T-helper 1 cell treated with Interleukin-12 subunit alpha and Interleukin-12 subunit beta and Interleukin-4 antibody, amounts not matched to agents 30 μg/mL and 1 μg/mL, for 36 hours (primary cell): Measurements from ENCODE around the gene SLC22A12.
"Not testable (repeated sequence)": the region's sequence is repeated elsewhere in the genome, so short reads cannot be mapped to it uniquely, and the experiment has no call there.

ENCODE experiments used
- H3K27ac Mint-ChIP-seq: one replicate; pipeline ENCODE4 v1.8.0; 2021; ENCODE audit warnings: mild to moderate bottlenecking, mixed read lengths
- H3K27me3 Mint-ChIP-seq: one replicate; pipeline ENCODE4 v1.8.0; 2021; ENCODE audit warnings: low read depth, mixed read lengths
- H3K36me3 Mint-ChIP-seq: one replicate; pipeline ENCODE4 v1.8.0; 2021; ENCODE audit warnings: low read depth, mixed read lengths
- H3K4me1 Mint-ChIP-seq: one replicate; pipeline ENCODE4 v1.8.0; 2021; ENCODE audit warnings: low read depth, mixed read lengths
- H3K4me3 Mint-ChIP-seq: one replicate; pipeline ENCODE4 v1.8.0; 2021; ENCODE audit warnings: mild to moderate bottlenecking, moderate library complexity, mixed read lengths
- H3K9me3 Mint-ChIP-seq: one replicate; pipeline ENCODE4 v1.8.0; 2021; ENCODE audit warnings: mixed read lengths

The SLC22A12 gene

DNA sequence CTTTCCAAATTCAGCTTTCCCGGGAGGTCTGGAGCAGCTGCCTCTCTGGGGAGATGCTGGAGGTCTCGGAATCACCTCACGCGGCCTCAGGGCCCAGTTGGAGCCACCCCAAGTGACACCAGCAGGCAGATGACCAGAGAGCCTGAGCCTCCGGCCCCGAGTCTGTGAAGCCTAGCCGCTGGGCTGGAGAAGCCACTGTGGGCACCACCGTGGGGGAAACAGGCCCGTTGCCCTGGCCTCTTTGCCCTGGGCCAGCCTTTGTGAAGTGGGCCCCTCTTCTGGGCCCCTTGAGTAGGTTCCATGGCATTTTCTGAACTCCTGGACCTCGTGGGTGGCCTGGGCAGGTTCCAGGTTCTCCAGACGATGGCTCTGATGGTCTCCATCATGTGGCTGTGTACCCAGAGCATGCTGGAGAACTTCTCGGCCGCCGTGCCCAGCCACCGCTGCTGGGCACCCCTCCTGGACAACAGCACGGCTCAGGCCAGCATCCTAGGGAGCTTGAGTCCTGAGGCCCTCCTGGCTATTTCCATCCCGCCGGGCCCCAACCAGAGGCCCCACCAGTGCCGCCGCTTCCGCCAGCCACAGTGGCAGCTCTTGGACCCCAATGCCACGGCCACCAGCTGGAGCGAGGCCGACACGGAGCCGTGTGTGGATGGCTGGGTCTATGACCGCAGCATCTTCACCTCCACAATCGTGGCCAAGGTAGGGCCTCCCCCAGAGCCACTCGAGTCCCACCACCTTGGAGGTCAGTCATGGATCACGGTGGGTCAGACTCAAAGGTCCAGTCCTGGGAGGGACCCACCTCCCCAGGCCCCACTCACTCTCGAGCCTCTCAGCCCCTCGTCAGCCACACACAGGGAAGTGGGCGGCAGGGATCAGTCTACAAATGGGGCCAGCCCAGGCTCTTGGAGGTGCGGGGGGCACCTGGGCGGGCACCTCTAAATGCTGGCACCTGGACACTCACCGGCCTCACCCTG is 525 bp downstream of the SLC22A12 start:
- Mint-ChIP-seq H3K27ac (no peak overlapping the region), H3K27me3 (peaks cover 3% of the 10 kb centered on the region), H3K36me3 (no peaks in the 10 kb centered on the region), H3K4me1 (no peaks in the 10 kb centered on the region), H3K4me3 (no peak overlapping the region), H3K9me3 (peaks cover 15% of the 10 kb centered on the region)

DNA sequence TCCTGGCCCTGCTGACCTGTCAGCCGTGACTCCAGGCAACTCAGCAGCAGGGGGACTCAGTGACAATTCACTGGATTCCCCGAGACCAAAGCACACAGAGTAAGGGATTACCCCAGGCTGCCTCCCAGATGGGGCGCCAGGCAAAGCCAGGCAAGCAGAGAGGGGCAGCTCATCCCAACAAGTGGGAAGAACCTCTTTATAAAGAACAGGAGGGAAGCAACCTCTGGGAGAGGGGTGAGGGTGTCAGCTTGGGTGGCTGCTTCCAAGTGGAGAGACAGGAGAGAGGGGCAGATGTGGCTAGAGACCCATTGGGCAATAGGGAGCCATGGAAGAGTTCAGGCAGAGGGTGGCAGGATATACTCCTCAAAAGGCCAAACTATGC is 1.2 kb downstream of the SLC22A12 start:
- no peaks in the 10 kb centered on the region for H3K27me3 Mint-ChIP-seq
- H3K27ac Mint-ChIP-seq, result no peak overlapping the region
- H3K36me3 Mint-ChIP-seq, result no peaks in the 10 kb centered on the region
- peaks cover 18% of the 10 kb centered on the region for H3K9me3 Mint-ChIP-seq
- no peak overlapping the region for H3K4me3 Mint-ChIP-seq
- no peaks in the 10 kb centered on the region for H3K4me1 Mint-ChIP-seq

DNA sequence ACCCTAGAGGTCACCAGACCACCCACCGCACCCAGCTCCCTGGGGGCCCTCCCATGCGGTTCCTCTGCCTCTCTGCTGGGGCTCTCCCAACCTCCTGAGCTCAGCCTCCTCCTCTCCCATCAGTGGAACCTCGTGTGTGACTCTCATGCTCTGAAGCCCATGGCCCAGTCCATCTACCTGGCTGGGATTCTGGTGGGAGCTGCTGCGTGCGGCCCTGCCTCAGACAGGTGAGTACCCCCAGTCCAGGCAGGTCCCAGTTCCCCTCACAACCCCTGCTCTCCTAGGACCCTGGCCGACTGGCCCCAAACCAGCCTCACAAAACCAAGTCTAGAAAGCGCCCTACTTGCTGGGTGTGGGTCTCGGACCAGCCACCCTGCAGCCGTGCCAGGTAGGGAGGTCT is 1.6 kb downstream of the SLC22A12 start:
- H3K4me3 Mint-ChIP-seq, result no peak overlapping the region
- H3K9me3 Mint-ChIP-seq, result peaks cover 19% of the 10 kb centered on the region
- H3K36me3 Mint-ChIP-seq, result no peaks in the 10 kb centered on the region
- H3K4me1 Mint-ChIP-seq, result no peaks in the 10 kb centered on the region
- no peaks in the 10 kb centered on the region for H3K27me3 Mint-ChIP-seq
- no peak overlapping the region for H3K27ac Mint-ChIP-seq

DNA sequence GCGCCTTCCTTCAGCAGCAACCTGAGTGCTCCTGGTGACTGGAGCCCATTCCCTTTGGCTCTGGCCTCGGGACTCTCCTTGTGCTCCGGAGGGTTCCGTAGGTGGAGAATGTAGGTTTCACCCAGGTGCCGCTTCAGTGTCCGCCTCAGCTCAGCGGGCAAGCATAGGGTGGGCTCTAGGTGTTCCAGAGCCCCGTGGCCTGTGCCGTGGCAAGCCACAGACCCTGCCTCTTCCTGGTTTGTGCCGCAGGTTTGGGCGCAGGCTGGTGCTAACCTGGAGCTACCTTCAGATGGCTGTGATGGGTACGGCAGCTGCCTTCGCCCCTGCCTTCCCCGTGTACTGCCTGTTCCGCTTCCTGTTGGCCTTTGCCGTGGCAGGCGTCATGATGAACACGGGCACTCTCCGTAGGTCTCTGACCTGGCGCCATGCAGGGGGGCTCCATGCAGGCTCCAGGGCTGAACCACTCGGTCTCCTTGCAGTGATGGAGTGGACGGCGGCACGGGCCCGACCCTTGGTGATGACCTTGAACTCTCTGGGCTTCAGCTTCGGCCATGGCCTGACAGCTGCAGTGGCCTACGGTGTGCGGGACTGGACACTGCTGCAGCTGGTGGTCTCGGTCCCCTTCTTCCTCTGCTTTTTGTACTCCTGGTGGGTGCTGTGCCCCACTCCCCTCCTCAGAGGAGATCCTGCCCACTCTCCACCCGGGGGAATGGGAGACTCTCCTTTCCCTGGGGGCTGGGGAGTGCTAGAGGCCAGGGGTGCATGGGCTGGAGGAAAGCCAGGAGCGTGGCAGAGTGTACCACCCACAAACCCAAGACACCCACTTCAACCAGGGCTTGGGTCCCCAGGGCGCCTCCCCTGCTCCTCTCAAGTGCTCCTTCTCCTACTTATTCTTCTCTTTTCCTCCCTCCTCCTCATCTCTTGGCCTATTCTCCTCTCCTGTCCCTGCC is 2.4 kb downstream of the SLC22A12 start:
- Mint-ChIP-seq H3K4me1 (no peaks in the 10 kb centered on the region), H3K27ac (no peak overlapping the region), H3K9me3 (peaks cover 12% of the 10 kb centered on the region)

DNA sequence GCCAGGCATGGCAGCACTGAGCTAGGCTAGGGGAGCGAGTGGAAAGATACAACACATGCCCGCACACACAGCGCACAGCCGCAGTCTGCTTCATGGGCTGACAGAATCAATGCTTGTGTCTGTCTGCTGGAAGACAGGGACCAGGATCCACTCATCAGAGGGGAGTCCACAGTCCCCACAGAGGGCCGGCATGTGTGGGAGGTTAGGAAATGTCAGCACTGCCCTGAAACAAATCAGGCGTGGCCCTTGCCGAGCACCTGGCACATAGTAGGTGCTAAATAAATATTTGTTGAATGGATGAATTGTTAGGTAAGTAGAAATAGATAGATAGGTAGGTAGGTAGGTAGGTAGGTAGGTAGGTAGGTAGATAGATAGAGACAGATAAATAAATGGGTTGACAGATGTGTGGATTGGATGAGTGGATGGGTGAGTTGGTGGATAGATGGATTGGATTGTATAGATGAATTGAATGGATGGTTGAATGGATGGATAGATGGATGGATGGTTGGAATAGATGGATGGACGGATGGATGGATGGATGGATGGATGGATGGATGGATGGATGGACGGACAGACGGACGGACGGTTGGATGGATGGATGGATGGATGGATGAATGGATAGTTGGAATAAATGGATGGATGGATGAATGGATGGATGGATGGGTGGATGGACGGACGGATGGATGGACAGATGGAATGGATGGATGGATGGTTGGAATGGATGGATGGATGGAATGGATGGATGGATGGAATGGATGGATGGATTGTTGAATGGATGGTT is 3.3 kb downstream of the SLC22A12 start:
- Mint-ChIP-seq H3K36me3 (no peaks in the 10 kb centered on the region), H3K27ac (no peak overlapping the region), H3K4me1 (no peaks in the 10 kb centered on the region), H3K27me3 (no peaks in the 10 kb centered on the region), H3K4me3 (no peak overlapping the region), H3K9me3 (peaks cover 5% of the 10 kb centered on the region)

More for the DNA sequence above, 2.4 kb downstream of the SLC22A12 start:
- Mint-ChIP-seq H3K27me3 (no peaks in the 10 kb centered on the region), H3K4me3 (no peak overlapping the region), H3K36me3 (no peaks in the 10 kb centered on the region)

DNA sequence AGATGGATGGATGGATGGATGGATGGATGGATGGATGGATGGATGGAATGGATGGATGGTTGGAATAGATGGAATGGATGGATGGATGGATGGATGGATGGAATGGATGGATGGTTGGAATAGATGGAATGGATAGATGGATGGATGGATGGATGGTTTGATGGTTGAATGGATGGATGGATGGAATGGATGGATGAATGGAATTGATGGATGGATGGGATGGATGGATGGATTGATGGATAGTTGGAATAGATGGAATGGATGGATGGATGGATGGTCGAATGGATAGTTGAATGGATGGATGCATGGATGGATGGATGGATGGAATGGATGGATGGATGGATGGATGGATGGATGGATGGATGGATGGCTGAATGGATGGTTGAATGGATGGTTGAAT is 4.9 kb downstream of the SLC22A12 start:
- H3K9me3 Mint-ChIP-seq, result not testable (repeated sequence)

DNA sequence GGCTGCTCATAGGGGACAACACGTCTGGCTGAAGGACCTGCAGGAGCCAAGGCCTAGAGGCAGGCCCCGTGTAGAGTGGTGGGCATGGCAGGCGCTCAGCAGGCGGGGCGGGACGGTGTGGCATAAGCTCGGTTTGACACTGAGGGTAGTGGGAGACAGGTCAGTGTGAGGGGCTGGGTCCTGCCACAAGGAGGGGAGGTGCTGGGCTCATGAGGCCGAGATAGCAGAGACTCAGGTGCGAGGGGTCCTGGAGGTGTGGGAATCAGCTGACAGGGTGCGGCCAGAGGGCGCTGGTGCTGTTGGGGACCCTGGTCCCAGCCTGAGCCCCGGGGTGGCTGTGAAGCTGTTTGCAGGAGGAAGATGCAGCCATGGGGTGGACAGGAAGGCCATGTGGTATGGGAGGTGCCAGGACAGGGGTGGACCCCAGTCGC is 6.7 kb downstream of the SLC22A12 start:
- H3K27me3 Mint-ChIP-seq, result no peaks in the 10 kb centered on the region
- no peaks in the 10 kb centered on the region for H3K4me1 Mint-ChIP-seq
- no peak overlapping the region for H3K4me3 Mint-ChIP-seq

More for the DNA sequence above, 4.9 kb downstream of the SLC22A12 start:
- H3K36me3 Mint-ChIP-seq, H3K27me3 Mint-ChIP-seq, H3K4me3 Mint-ChIP-seq, H3K4me1 Mint-ChIP-seq, H3K27ac Mint-ChIP-seq: not testable (repeated sequence)

DNA sequence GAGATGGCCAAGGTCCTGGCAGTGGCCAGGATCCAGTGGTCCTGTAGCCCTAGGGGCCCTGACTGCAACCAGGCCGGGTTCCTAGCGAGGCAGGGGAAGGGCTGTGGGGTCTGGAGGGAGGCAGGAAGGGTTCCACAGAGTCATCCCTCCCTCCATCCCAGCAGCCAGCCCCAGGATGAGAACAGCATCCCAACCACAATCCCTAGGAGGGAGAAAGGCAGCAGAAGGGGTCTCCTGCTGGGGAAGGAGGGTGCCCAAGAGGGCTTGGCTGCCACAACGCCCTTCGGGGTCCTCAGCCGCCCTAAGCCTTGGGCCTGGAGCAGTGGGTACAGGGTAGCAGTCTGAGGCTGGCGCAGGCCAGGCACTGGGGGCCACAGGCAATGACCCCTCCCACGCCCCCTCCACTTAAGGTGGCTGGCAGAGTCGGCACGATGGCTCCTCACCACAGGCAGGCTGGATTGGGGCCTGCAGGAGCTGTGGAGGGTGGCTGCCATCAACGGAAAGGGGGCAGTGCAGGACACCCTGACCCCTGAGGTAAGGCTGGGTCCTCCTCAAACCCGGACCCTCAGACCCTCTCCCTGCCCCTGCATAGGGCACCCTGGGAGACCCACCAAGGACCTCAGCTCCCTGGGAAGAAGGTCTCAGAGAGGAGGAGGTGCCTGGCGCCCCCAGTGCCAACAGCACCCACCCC is 7.2 kb downstream of the SLC22A12 start:
- Mint-ChIP-seq H3K4me3 (no peak overlapping the region), H3K27ac (no peak overlapping the region), H3K27me3 (no peaks in the 10 kb centered on the region), H3K9me3 (peaks cover 4% of the 10 kb centered on the region), H3K36me3 (no peaks in the 10 kb centered on the region), H3K4me1 (no peaks in the 10 kb centered on the region)

More for the DNA sequence above, 6.7 kb downstream of the SLC22A12 start:
- H3K27ac Mint-ChIP-seq, result no peak overlapping the region
- H3K36me3 Mint-ChIP-seq, result no peaks in the 10 kb centered on the region
- peaks cover 4% of the 10 kb centered on the region for H3K9me3 Mint-ChIP-seq

DNA sequence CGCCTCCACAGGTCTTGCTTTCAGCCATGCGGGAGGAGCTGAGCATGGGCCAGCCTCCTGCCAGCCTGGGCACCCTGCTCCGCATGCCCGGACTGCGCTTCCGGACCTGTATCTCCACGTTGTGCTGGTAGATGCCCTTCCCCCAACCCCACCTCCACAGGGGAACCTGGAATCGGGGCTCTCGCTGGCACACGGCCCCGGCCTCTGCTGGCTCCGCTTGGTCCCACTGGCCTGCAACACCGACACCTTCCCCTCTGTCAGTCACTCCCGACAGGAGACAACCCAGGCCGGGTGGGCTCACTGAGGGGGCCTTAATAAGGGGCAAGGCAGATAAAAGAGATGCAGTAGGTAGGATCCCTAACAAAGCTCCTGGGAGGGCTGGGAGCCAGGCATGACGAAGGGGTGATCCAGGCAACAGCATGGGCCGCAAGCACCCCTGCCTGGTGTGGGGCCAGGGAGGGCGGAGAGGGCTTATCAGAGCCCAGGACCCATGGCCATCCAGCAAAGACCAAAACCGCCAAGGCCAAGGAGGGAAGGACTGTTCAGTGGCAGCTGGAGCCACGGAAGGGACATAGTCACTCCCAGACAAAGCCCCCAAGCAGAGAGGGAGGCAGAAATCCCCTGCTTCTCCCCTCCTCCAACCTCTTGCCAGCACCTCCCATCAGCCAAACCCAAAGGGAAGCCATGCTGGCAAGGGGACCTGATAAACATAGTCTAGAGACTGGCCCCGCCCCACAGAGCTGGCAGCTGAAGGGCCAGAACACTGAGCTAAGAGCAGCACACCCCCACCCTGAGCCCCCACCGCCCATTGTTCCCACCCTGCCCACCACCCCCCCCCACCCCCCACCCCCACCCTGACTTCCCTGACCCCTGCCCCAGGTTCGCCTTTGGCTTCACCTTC is 8.0 kb downstream of the SLC22A12 start:
- Mint-ChIP-seq H3K27me3 (no peaks in the 10 kb centered on the region), H3K36me3 (no peaks in the 10 kb centered on the region), H3K4me1 (no peaks in the 10 kb centered on the region), H3K9me3 (peaks cover 4% of the 10 kb centered on the region), H3K27ac (no peak overlapping the region), H3K4me3 (no peak overlapping the region)

DNA sequence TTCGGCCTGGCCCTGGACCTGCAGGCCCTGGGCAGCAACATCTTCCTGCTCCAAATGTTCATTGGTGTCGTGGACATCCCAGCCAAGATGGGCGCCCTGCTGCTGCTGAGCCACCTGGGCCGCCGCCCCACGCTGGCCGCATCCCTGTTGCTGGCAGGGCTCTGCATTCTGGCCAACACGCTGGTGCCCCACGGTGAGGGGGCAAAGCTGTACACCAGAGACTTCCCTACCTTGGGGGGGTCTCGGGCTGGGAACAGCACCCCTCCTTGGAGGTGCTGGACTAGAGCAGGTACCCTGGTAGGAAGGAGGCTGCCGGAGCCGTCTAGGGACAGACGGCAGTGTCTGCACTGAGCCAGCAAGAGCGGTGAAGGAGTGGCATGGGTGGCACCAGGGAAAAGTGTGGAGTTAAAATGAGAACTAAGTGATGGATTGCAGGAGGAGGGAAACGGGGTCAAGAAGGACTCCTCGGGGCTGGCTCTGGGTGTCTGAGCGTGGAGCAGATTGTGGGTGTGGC is 8.7 kb downstream of the SLC22A12 start:
- Mint-ChIP-seq H3K4me1 (no peaks in the 10 kb centered on the region), H3K27me3 (no peaks in the 10 kb centered on the region), H3K36me3 (no peaks in the 10 kb centered on the region)

DNA sequence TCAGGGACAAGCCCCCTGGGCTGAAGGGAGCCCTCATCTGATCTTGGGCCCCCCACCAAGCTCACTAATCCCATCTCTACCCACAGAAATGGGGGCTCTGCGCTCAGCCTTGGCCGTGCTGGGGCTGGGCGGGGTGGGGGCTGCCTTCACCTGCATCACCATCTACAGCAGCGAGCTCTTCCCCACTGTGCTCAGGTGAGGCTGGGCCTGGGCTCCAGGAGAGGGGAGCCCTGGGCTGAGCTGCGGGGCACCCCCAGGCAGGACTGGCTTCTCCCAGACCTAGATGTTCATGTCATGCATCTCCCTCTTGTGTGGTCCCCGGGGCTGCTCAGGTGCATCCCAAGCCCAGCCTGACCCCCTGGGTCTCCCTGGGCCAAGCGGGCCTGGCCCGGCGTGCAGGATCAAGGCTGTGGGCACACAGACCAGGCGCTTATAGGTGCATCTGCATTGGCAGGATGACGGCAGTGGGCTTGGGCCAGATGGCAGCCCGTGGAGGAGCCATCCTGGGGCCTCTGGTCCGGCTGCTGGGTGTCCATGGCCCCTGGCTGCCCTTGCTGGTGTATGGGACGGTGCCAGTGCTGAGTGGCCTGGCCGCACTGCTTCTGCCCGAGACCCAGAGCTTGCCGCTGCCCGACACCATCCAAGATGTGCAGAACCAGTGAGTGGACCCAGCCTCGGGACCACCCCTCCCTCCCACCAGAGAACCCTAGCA is 9.4 kb downstream of the SLC22A12 start:
- peaks cover 4% of the 10 kb centered on the region for H3K9me3 Mint-ChIP-seq
- H3K4me3 Mint-ChIP-seq, result no peak overlapping the region
- H3K36me3 Mint-ChIP-seq, result no peaks in the 10 kb centered on the region
- no peak overlapping the region for H3K27ac Mint-ChIP-seq
- no peaks in the 10 kb centered on the region for H3K4me1 Mint-ChIP-seq
- H3K27me3 Mint-ChIP-seq, result no peaks in the 10 kb centered on the region

More for the DNA sequence above, 8.7 kb downstream of the SLC22A12 start:
- Mint-ChIP-seq H3K27ac (no peak overlapping the region), H3K9me3 (peaks cover 4% of the 10 kb centered on the region), H3K4me3 (no peak overlapping the region)
